Right lobe of liver (tissue), 4 donors: ENCODE results near the gene TOB2.

Experiments
- CTCF ChIP-seq, 4 donors: fragments of 200-600 bp in 3 of 4; fragments of 450-650 bp in 1 of 4; IDR thresholded peaks; one replicate each; pipeline versions ENCODE4 v1.5.1 to v1.8.0; 2016 to 2022; ENCODE audit warnings: antibody characterized with exemption in 4 of 4, mild to moderate bottlenecking in 2 of 4
- POLR2A ChIP-seq: fragments of 450-650 bp; IDR thresholded peaks from one replicate; pipeline ENCODE4 v1.6.1; 2017; ENCODE audit warnings: antibody characterized with exemption, mild to moderate bottlenecking
- donor health status: DM: no; HTN: no; CAD: no.
- donor health status: DM: no; HTN: no; CAD: no.
- donor health status: DM: no; HTN: yes; CAD: no.

- no peak for TF ChIP-seq POLR2A
- TF ChIP-seq CTCF (IDR thresholded peaks at IDR 0.05) = no peak
Observed at GRCh38 chr22:41481925-41482318, 35.3 kb upstream of the TOB2 start.
